Activated CD8-positive, alpha-beta T cell treated with anti-CD3 and anti-CD28 coated beads for 36 hours (primary cell): Measurements from ENCODE around the gene ACAP3. TPM values are rescaled to one million over a fixed set of nuclear protein-coding genes. Genes with fewer than 3 reads are reported as not detected.

ENCODE experiments used
- ATAC-seq: fragments of 200-7000 bp; cut with Tn5 transposase; one replicate; pipeline ENCODE4 v1.10.0; 2021; ENCODE audit warnings: mild to moderate bottlenecking, moderate library complexity
- CTCF ChIA-PET: fragments of 350-600 bp; sonication (Branson Sonifier 250); formaldehyde crosslinking; loops from one replicate; lab custom pipeline; 2021; ENCODE audit warnings: antibody characterized with exemption; lab: Charles Lee
- POLR2A ChIA-PET: fragments of 350-600 bp; sonication (Branson Sonifier 250); formaldehyde crosslinking; loops from one replicate; lab custom pipeline; 2021; ENCODE audit warnings: antibody characterized with exemption; lab: Charles Lee
- DNase-seq: peaks from one replicate; pipeline ENCODE4 v3.0.0-alpha.2; 2020
- H3K27ac Mint-ChIP-seq: one replicate; pipeline ENCODE4 v1.8.0; 2021; ENCODE audit warnings: mild to moderate bottlenecking, mixed read lengths
- H3K27me3 Mint-ChIP-seq: one replicate; pipeline ENCODE4 v1.8.0; 2021; ENCODE audit warnings: mixed read lengths
- H3K36me3 Mint-ChIP-seq: one replicate; pipeline ENCODE4 v1.8.0; 2021; ENCODE audit warnings: low read depth, mixed read lengths
- H3K4me1 Mint-ChIP-seq: one replicate; pipeline ENCODE4 v1.8.0; 2021; ENCODE audit warnings: low read depth, mixed read lengths
- H3K4me3 Mint-ChIP-seq: one replicate; pipeline ENCODE4 v1.8.0; 2021; ENCODE audit warnings: mild to moderate bottlenecking, moderate library complexity, mixed read lengths
- H3K9me3 Mint-ChIP-seq: one replicate; pipeline ENCODE4 v1.8.0; 2021; ENCODE audit warnings: mixed read lengths
- intact Hi-C: fragments of 100-400 bp; cut with micrococcal nuclease; formaldehyde crosslinking; loops from one replicate; pipeline ENCODE4 v1.10.0; 2022
- total RNA-seq, 2 experiments: library from RNA; stranded (reverse); gene quantifications; one replicate each; pipeline ENCODE4 v1.2.3, GENCODE V29; 2021
- TF ChIP-seq, protein P1 (sequence below): fragments of 200-600 bp; IDR thresholded peaks from one replicate; pipeline ENCODE4 v1.8.0; 2022; ENCODE audit warnings: antibody characterized with exemption, mild to moderate bottlenecking

Gene ACAP3
- total RNA-seq, 2 experiments from 2014 or later: 41.1 to 42.5 TPM

DNA sequence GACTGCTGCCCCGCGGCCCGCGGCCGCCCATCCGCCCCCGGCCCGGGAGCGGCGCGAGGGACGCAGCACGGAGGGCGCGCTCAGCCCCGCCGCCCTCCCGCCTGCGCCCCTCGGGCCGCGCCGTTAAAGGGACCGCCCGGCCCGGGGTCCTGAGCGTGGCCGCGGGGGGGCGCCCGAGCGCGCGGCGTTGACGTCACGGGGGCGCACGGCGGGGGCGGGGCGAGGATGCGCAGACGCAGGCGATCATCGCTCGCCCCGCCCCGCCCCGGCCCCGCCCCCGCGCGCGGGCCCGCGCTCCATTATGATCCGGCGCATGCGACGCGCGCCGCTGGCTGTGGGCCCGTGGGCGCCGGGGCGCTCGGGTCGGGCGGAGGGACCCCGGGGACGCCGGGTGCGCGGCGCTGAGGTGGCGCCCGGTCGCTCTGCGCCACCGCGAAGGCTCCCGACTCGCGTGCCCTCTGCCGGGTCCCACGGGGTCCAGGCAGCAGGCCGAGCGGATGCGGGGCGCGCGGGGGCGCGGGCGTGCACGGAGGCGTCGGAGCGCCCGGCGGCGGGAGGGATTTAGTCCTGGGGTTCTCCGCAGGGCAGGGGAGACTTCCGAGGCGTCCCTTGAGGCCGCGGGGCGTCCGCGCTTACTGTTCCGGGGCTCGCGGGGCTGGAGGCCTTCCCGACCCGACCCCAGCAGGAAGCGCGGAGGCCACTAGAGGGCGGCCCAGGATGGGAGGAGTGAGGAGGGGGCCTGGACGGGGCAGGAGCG, 41.7 kb upstream of the ACAP3 start, which contains the start of gene DVL1:
DVL1 (minus strand) TSS at position 163 of the 757 bp plus-strand sequence. CDS start 353 bp downstream, outside the sequence.
- DNase-seq: peak; percentile 75
- Mint-ChIP-seq H3K9me3 (no peaks in the 10 kb centered on the region), H3K27ac (peak within 1 kb of the TSS; percentile 25), H3K27me3 (peaks cover 12% of the 10 kb centered on the region), H3K36me3 (no peaks in the 10 kb centered on the region), H3K4me1 (peaks cover 34% of the 10 kb centered on the region), H3K4me3 (peak within 1 kb of the TSS; percentile 78)
- ATAC-seq: peak; percentile 80
- TF ChIP-seq, protein P1, sequence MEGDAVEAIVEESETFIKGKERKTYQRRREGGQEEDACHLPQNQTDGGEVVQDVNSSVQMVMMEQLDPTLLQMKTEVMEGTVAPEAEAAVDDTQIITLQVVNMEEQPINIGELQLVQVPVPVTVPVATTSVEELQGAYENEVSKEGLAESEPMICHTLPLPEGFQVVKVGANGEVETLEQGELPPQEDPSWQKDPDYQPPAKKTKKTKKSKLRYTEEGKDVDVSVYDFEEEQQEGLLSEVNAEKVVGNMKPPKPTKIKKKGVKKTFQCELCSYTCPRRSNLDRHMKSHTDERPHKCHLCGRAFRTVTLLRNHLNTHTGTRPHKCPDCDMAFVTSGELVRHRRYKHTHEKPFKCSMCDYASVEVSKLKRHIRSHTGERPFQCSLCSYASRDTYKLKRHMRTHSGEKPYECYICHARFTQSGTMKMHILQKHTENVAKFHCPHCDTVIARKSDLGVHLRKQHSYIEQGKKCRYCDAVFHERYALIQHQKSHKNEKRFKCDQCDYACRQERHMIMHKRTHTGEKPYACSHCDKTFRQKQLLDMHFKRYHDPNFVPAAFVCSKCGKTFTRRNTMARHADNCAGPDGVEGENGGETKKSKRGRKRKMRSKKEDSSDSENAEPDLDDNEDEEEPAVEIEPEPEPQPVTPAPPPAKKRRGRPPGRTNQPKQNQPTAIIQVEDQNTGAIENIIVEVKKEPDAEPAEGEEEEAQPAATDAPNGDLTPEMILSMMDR: peak; percentile 27
- CTCF ChIA-PET: interaction anchor here (0.9 kb wide), 1 partner anchor 58 kb away, joined by 3 read pairs; no protein-coding TSS in a partner anchor
- intact Hi-C loops: no loop called here
- POLR2A ChIA-PET: interaction anchor here (1.5 kb wide), 1 partner anchor 23 kb away, joined by 5 read pairs; no protein-coding TSS in a partner anchor

DNA sequence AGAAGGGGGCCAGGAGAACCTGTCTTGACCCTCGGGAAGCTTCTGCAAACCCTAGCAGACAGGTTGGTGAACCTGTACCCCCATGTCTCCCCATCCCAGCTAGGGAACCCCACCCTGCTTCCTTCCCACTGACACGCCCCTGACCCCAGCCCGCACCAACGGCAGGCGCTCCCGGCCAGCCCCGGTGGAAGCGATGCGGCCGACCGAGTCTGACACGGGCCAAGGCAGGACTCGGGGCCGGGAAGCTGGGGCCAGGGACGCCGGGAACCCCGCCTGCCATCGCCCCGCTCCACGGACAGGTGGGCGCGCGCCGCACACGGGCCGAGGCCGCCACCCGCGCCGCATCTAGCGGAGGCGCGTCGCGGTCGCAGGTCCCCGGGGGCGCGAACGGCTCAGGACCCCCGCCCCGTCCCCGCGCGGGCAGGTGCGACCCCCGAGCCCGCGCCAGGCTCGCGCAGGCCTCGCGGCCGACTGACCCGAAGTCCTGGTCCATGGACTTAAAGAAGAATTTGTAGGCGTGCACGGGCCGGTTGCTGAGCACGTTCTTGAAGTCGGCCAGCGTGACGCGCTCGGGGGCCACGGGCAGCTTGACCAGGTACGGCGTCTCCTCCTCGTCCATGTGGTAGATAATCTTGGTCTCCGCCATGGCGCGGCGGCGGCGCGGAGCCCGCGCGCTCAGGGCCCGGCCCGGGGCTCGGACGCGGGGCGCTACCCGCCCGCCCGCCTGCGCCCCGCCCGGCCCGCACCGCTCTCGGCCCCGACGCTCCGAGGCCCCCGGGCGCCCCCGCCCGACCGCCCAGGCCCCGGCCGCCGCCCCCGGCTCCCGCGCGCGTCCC, 40.9 kb upstream of the ACAP3 start:
- DNase-seq (no peak), ATAC-seq (peak; percentile 17)
- peak overlapping the region; percentile 78 for H3K4me3 Mint-ChIP-seq
- no peaks in the 10 kb centered on the region for H3K36me3 Mint-ChIP-seq
- TF ChIP-seq, protein P1: no peak
- H3K9me3 Mint-ChIP-seq: no peaks in the 10 kb centered on the region
- peak overlapping the region; percentile 25 for H3K27ac Mint-ChIP-seq
- ChIA-PET CTCF (interaction anchor here (0.9 to 1.6 kb wide), 6 partner anchors 23 to 193 kb away, joined by 3 to 17 read pairs (median 4); partner anchors contain the start of gene AURKAIP1), POLR2A (interaction anchor here (0.9 to 1.5 kb wide), 6 partner anchors 18 to 52 kb away, joined by 3 to 6 read pairs (median 4); partner anchors contain the start of gene TAS1R3)
- peaks cover 31% of the 10 kb centered on the region for H3K4me1 Mint-ChIP-seq
- intact Hi-C loops: no loop called here
- peaks cover 9% of the 10 kb centered on the region for H3K27me3 Mint-ChIP-seq

DNA sequence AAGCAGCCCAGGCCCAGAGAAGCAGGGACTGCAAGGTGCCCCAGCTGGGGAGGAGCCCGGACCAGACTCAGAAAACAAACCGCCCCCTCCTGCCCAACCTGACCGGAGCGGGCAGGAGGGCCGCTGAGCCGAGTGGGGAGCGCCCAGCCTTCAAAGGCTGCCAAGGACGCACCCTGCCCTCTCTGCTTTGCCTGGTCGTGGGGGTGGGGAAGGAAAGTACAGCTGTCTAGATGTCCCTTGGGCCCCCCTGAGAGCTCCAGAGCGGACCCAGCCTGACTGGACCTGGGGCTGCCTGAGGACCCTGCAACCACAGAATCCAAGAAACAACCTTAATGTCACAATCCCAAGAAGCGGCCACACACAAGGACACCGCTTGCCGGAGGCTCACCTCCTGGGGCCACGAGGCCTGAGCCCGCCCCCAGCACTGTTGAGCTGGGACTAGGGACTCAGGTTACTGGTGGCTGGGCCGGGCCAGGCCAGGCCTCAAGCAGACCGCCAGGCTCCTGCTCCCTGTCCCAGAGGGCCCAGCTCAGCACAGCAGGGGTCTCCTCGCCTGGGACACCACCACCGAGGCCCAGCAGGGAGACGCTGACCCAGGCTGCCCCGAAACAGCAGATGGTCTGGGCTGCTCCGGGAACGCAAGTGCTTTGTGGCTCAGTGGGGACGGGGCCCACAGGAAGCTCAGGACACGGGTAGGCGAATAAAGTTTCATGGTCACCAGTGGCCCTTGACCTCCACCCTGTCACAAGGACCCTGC, 40.1 kb upstream of the ACAP3 start:
- ChIA-PET POLR2A (interaction anchor here (0.9 to 1.5 kb wide), 6 partner anchors 17 to 52 kb away, joined by 3 to 6 read pairs (median 4); partner anchors contain the start of gene TAS1R3), CTCF (interaction anchor here (0.7 to 1.6 kb wide), 7 partner anchors 24 to 192 kb away, joined by 3 to 17 read pairs (median 3); partner anchors contain the start of gene AURKAIP1)
- H3K27me3 Mint-ChIP-seq: peaks cover 8% of the 10 kb centered on the region
- H3K36me3 Mint-ChIP-seq: no peaks in the 10 kb centered on the region
- H3K9me3 Mint-ChIP-seq: no peaks in the 10 kb centered on the region
- TF ChIP-seq, protein P1: no peak
- no peak for DNase-seq
- peak overlapping the region; percentile 25 for H3K27ac Mint-ChIP-seq
- intact Hi-C loops: no loop called here
- H3K4me1 Mint-ChIP-seq: peaks cover 29% of the 10 kb centered on the region
- H3K4me3 Mint-ChIP-seq: peak overlapping the region; percentile 78
- ATAC-seq: no peak

DNA sequence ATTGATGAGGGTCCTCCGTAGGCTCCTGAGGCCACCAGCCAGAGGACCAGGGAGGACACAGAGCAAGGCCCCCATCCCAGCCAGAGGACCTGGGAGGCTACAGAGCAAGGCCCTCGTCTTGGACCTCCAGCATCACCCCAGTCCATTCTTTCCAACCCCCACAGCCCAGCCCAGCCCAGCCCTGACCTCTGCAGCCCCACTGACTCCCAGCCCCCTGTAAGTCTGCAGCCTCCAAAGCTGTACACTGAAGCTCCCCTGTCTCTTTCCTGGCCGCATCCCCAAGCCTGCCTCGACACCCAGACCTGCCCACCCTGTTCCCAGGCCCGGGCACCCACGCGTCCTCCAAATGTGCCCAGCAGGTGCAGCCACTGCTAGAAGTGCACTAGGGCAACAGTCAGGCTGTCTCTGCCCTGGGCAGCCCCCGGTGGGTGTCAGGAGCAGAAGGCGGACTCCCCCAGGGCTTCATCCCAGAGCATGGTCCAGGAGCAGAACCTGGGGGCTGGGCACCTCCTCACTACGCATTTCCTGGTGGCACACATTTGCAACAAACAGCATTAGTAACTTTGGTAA, 39.4 kb upstream of the ACAP3 start:
- no peak for ATAC-seq
- intact Hi-C loops: no loop called here
- TF ChIP-seq, protein P1: no peak
- CTCF ChIA-PET: interaction anchor here (0.7 to 1.6 kb wide), 5 partner anchors 25 to 158 kb away, joined by 3 to 17 read pairs (median 4); partner anchors contain the start of gene AURKAIP1
- POLR2A ChIA-PET: interaction anchor here (1.2 to 1.5 kb wide), 2 partner anchors 22 to 37 kb away, joined by 4 to 6 read pairs; no protein-coding TSS in a partner anchor
- Mint-ChIP-seq H3K4me1 (peaks cover 25% of the 10 kb centered on the region), H3K27ac (no peak overlapping the region), H3K9me3 (no peaks in the 10 kb centered on the region), H3K27me3 (peaks cover under 1% of the 10 kb centered on the region), H3K36me3 (no peaks in the 10 kb centered on the region), H3K4me3 (peak overlapping the region; percentile 78)
- no peak for DNase-seq
